NB4 (cell line): Measurements from ENCODE around the gene PLK1.

ENCODE experiments used
- DNase-seq: peaks from one replicate; pipeline ENCODE4 v3.0.0; 2010; ENCODE audit warnings: low read depth
- H3K4me3 ChIP-seq: one replicate; pipeline ENCODE4 v1.5.1; 2011; ENCODE audit warnings: mild to moderate bottlenecking, low read depth, low read length, moderate library complexity
- CTCF ChIP-seq: IDR thresholded peaks from one replicate; pipeline ENCODE4 v1.5.1; 2012; ENCODE audit warnings: low read depth, low read length
- MAX ChIP-seq: IDR thresholded peaks from 2 replicates; pipeline ENCODE4 v1.6.1; 2011; ENCODE audit warnings: low read depth, low read length
- MYC ChIP-seq: IDR thresholded peaks from 2 replicates; pipeline ENCODE4 v1.6.1; 2011; ENCODE audit warnings: low read depth, low read length
- POLR2A ChIP-seq: IDR thresholded peaks from 2 replicates; pipeline ENCODE4 v1.6.1; 2011; ENCODE audit warnings: mild to moderate bottlenecking; ENCODE audit not compliant: insufficient read length; ENCODE audit errors: extremely low read depth

Gene PLK1

GRCh38 chr16:23640931-23641765, 37.5 kb upstream of the PLK1 start, which contains the start of the genes DCTN5 and PALB2:
TSS of gene DCTN5 (plus strand) at chr16:23641466. CDS start at chr16:23641543, 77 bp downstream.
TSS of gene PALB2 (minus strand) at chr16:23641310. CDS start at chr16:23641157, 153 bp downstream.
- peak within 1 kb of the TSS; percentile 99 for H3K4me3 ChIP-seq
- DNase-seq: peak; percentile 96
- peak; percentile 63 for TF ChIP-seq POLR2A
- peak; percentile 83 for TF ChIP-seq MAX
- peak; percentile 95 for TF ChIP-seq MYC
- TF ChIP-seq CTCF: no peak

GRCh38 chr16:23642246-23642774, 36.4 kb upstream of the PLK1 start:
- peak overlapping the region; percentile 99 for H3K4me3 ChIP-seq
- TF ChIP-seq MAX (no peak), POLR2A (no peak), MYC (no peak), CTCF (no peak)
- no peak for DNase-seq

GRCh38 chr16:23650674-23651416, 27.8 kb upstream of the PLK1 start:
- H3K4me3 ChIP-seq: no peak overlapping the region
- no peak for TF ChIP-seq POLR2A
- no peak for TF ChIP-seq CTCF
- no peak for TF ChIP-seq MYC
- TF ChIP-seq MAX: no peak
- no peak for DNase-seq

- no peak overlapping the region for H3K4me3 ChIP-seq
- DNase-seq: no peak
- TF ChIP-seq MAX: no peak
Observed at GRCh38 chr16:23651943-23652468, 26.7 kb upstream of the PLK1 start.

GRCh38 chr16:23663918-23664317, 14.8 kb upstream of the PLK1 start:
- no peak for TF ChIP-seq CTCF
- no peak for TF ChIP-seq MAX
- no peak for TF ChIP-seq MYC
- no peak for TF ChIP-seq POLR2A
- no peak overlapping the region for H3K4me3 ChIP-seq

More at GRCh38 chr16:23663918-23664317, 14.8 kb upstream of the PLK1 start:
- no peak for DNase-seq
